Glutamatergic neuron (in vitro differentiated cells): Measurements from ENCODE around the gene METTL5. TPM values are rescaled to one million over a fixed set of nuclear protein-coding genes. Genes with fewer than 3 reads are reported as not detected.

ENCODE experiments used
- DNase-seq: peaks from one replicate; pipeline ENCODE4 v3.0.0; 2022
- H3K27ac Mint-ChIP-seq: one replicate; pipeline ENCODE4 v1.8.0; 2020; ENCODE audit warnings: mild to moderate bottlenecking, mixed read lengths, inconsistent platforms; ENCODE audit not compliant: unreplicated experiment
- H3K27me3 Mint-ChIP-seq: one replicate; pipeline ENCODE4 v1.8.0; 2020; ENCODE audit warnings: mild to moderate bottlenecking, moderate library complexity, mixed read lengths, inconsistent platforms; ENCODE audit not compliant: unreplicated experiment
- H3K36me3 Mint-ChIP-seq: one replicate; pipeline ENCODE4 v1.8.0; 2020; ENCODE audit warnings: mild to moderate bottlenecking, mixed read lengths, inconsistent platforms; ENCODE audit not compliant: unreplicated experiment
- H3K4me1 Mint-ChIP-seq: one replicate; pipeline ENCODE4 v1.8.0; 2020; ENCODE audit warnings: mild to moderate bottlenecking, low read depth, mixed read lengths, inconsistent platforms; ENCODE audit not compliant: unreplicated experiment
- H3K4me3 Mint-ChIP-seq: one replicate; pipeline ENCODE4 v1.8.0; 2020; ENCODE audit warnings: mild to moderate bottlenecking, mixed read lengths, inconsistent platforms; ENCODE audit not compliant: unreplicated experiment
- H3K9me3 Mint-ChIP-seq: one replicate; pipeline ENCODE4 v1.8.0; 2020; ENCODE audit warnings: mild to moderate bottlenecking, moderate library complexity, mixed read lengths, inconsistent platforms; ENCODE audit not compliant: unreplicated experiment
- CTCF ChIP-seq: fragments of 200-600 bp; sonication (generic); IDR thresholded peaks from one replicate; pipeline ENCODE4 v1.5.0; 2021; ENCODE audit not compliant: partially characterized antibody, unreplicated experiment
- total RNA-seq: library from RNA; stranded (reverse); fragmentation: NEBNext Ultra II Directional; extraction: Animal tissue kit (Norgen Biotek cat#: 25700); gene quantifications from one replicate; pipeline ENCODE4 v1.2.1, GENCODE V29; 2021; ENCODE audit not compliant: unreplicated experiment

The METTL5 gene
- total RNA-seq, 1 donor from 2014 or later, result 34.0 TPM

- TF ChIP-seq CTCF, result no peak
- H3K27ac Mint-ChIP-seq, result no peak overlapping the region
- no peaks in the 10 kb centered on the region for H3K27me3 Mint-ChIP-seq
- no peak for DNase-seq
- no peaks in the 10 kb centered on the region for H3K9me3 Mint-ChIP-seq
- no peaks in the 10 kb centered on the region for H3K4me1 Mint-ChIP-seq
- H3K36me3 Mint-ChIP-seq, result peaks cover 9% of the 10 kb centered on the region
- no peak overlapping the region for H3K4me3 Mint-ChIP-seq
These were observed 62.8 kb downstream of the METTL5 start for GRCh38 chr2:169761970-169762292.

Other genes starting within 250 kb of the METTL5 start
- gene PPIG, start 240.6 kb downstream of the METTL5 start, total RNA-seq, result 33.7 TPM
- gene CFAP210, start 130.5 kb downstream of the METTL5 start, total RNA-seq, result 0.32 TPM
- gene PHOSPHO2, start 130.4 kb downstream of the METTL5 start, total RNA-seq, result 9.6 TPM
- gene KLHL23, start 91.1 kb downstream of the METTL5 start, total RNA-seq, result 76.0 TPM
- 79.0 TPM for gene SSB, start 26.0 kb downstream of the METTL5 start, total RNA-seq
- gene UBR3, start 2.5 kb upstream of the METTL5 start, total RNA-seq, result 59.8 TPM